ENCODE measurements around the gene KLRD1. TPM values are rescaled to one million over a fixed set of nuclear protein-coding genes. Genes with fewer than 3 reads are reported as not detected.

Gene KLRD1
- total and polyA plus RNA-seq, 12 donors: 0.10 to 3.1 (median 0.68) TPM

DNA sequence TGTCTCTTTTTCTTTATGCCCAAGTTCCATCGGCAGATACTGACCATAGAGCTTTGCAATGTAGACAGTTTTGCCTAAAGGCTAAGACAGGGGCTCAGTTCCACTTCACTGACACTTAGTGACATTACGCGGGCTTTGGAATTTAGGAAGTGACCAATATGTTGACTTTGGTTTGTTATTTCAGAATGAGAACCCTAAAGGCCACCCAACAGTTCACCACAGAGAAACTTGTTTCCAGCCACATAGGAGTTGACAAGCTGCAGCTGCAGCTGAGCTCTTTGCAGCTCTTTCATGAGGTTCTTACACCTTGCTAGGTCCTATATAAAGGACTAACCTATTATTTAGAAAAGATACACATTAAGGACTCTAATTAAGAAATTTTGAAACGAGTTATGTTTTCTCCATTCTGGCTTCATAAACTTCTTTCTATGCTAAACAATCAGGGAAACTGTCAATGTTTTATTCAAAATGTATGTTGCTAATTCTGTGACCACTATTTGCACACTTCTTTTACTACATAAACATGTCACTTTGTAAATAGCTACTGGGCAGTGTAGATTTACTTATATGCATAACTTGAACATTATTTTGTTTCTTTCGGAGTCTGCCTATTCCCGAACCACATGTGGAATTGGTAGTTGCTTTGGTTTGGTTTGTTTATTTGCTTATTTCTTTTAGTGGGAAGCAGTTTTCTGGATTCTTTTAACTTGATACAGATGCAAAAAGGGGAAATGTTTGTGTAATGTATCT is 18.5 kb upstream of the KLRD1 start:
- no peaks in the 10 kb centered on the region for H3K36me3 ChIP-seq (replicated peaks in 1 of 2)
- no peak overlapping the region for H3K4me3 ChIP-seq
- H3K4me1 ChIP-seq (replicated peaks in 1 of 2): no peaks in the 10 kb centered on the region
- H3K9me3 ChIP-seq (replicated peaks in 1 of 3): no peaks in the 10 kb centered on the region
- TF ChIP-seq POLR2A (IDR thresholded peaks at IDR 0.05): no peak
- TF ChIP-seq, protein P1, sequence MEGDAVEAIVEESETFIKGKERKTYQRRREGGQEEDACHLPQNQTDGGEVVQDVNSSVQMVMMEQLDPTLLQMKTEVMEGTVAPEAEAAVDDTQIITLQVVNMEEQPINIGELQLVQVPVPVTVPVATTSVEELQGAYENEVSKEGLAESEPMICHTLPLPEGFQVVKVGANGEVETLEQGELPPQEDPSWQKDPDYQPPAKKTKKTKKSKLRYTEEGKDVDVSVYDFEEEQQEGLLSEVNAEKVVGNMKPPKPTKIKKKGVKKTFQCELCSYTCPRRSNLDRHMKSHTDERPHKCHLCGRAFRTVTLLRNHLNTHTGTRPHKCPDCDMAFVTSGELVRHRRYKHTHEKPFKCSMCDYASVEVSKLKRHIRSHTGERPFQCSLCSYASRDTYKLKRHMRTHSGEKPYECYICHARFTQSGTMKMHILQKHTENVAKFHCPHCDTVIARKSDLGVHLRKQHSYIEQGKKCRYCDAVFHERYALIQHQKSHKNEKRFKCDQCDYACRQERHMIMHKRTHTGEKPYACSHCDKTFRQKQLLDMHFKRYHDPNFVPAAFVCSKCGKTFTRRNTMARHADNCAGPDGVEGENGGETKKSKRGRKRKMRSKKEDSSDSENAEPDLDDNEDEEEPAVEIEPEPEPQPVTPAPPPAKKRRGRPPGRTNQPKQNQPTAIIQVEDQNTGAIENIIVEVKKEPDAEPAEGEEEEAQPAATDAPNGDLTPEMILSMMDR (IDR thresholded peaks at IDR 0.05): no peak
- no peaks in the 10 kb centered on the region for H3K27me3 ChIP-seq
- intact Hi-C loops (cut with DNase I): no loop called here
- DNase-seq: no peak
- H3K27ac ChIP-seq: no peak overlapping the region
- WGBS, 4 donors: 76 to 83% (median 78%) methylated on average over 6 of the region's 6 CpGs

DNA sequence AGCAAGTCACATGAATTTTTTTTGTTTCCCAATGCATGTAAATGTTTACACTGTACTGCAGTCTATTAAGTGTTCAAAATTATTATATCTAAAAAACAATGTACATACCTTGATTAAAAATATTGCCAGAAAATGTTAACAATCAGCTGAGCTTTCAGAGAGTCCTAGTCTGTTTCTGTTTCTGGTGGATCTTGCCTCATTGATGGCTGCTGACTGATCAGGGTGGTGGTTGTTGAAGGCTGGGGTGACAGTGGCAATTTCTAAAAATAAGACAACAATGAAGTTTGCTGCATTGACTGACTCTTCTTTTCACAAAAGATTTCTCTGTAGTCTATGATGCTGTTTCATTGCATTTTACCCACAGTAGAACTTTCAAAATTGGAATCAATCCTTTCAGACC is 16.6 kb upstream of the KLRD1 start:
- Histone ChIP-seq H3K4me3 (no peak overlapping the region), H3K27me3 (no peaks in the 10 kb centered on the region), H3K27ac (no peak overlapping the region), H3K4me1 (replicated peaks in 1 of 2) (no peaks in the 10 kb centered on the region), H3K9me3 (replicated peaks in 1 of 3) (no peaks in the 10 kb centered on the region), H3K36me3 (replicated peaks in 1 of 2) (no peaks in the 10 kb centered on the region)
- intact Hi-C loops (cut with DNase I): no loop called here
- no peak for TF ChIP-seq POLR2A (IDR thresholded peaks at IDR 0.05)
- TF ChIP-seq, protein P1 (IDR thresholded peaks at IDR 0.05): no peak
- no peak for DNase-seq

DNA sequence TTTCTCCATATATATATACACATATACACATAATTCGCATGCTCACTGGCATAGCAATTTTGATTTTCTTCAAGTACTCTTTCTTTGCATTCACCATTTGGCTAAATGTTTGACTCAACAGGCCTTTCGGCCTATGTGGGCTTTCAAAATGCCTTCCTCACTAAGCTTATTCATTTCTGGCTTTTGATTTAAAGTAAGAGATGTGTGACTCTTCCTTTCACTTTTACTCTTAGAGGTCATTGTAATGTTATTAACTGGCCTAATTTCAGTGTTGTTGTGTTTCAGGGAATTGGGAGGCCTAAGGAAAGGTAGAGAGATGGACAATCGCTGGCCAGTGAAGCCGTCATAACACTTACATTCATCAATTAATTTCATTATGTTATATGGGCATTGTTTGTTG is 14.5 kb upstream of the KLRD1 start:
- Histone ChIP-seq H3K4me1 (replicated peaks in 1 of 2) (no peaks in the 10 kb centered on the region), H3K36me3 (replicated peaks in 1 of 2) (no peaks in the 10 kb centered on the region), H3K27me3 (no peaks in the 10 kb centered on the region), H3K4me3 (no peak overlapping the region), H3K27ac (no peak overlapping the region), H3K9me3 (replicated peaks in 1 of 3) (no peaks in the 10 kb centered on the region)
- intact Hi-C loops (cut with DNase I): no loop called here
- no peak for TF ChIP-seq POLR2A (IDR thresholded peaks at IDR 0.05)
- TF ChIP-seq, protein P1 (IDR thresholded peaks at IDR 0.05): no peak
- DNase-seq: no peak
- 86 to 98% (median 90%) methylated on average over 4 of the region's 4 CpGs for WGBS, 4 donors

DNA sequence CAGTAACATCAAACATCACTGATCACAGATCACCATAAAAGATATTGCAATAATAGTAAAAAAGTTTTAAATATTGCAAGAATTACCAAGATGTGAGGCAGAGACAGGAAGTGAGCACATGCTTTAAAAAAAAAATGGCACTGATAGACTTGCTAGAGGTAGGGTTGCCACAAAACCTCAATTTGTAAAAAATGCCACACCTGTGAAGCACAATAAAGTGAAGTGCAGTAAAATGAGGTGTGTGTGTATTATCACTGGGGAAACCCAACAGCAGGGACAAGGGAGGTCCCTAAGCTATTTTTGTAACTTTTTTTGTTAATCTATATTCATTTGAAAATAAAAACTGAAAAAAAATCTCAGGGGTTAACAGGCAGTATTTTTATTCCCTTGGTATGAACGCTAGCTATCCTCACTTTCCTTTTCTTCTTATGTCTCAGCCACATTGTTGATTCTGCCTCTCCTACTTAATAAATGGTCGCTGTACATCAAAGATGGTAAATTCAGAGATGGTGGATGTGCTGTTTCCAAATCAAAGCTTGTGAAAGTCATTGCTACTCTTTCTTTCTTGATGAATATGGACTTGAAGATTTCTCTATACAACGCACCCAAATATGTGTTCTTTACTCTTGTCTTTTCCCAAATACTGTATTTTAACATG is 14.0 kb upstream of the KLRD1 start:
- WGBS, 4 donors: 70 to 85% (median 77%) methylated on average over 3 of the region's 3 CpGs
- H3K27ac ChIP-seq: no peak overlapping the region
- TF ChIP-seq, protein P1 (IDR thresholded peaks at IDR 0.05): no peak
- no peak for TF ChIP-seq POLR2A (IDR thresholded peaks at IDR 0.05)
- H3K27me3 ChIP-seq: no peaks in the 10 kb centered on the region
- intact Hi-C loops (cut with DNase I): no loop called here
- no peaks in the 10 kb centered on the region for H3K9me3 ChIP-seq (replicated peaks in 1 of 3)
- no peaks in the 10 kb centered on the region for H3K36me3 ChIP-seq (replicated peaks in 1 of 2)
- DNase-seq: no peak
- H3K4me3 ChIP-seq: no peak overlapping the region
- no peaks in the 10 kb centered on the region for H3K4me1 ChIP-seq (replicated peaks in 1 of 2)

Measured in adrenal gland (tissue), 12 donors.